ENCODE data around the gene DCUN1D5. TPM values are rescaled to one million over a fixed set of nuclear protein-coding genes. Genes with fewer than 3 reads are reported as not detected.
A peak's percentile ranks its signal among the peaks of the same experiment; 100 is the strongest.

DCUN1D5 gene
- total RNA-seq, 3 donors from 2014 or later, result 31.8 to 38.2 (median 36.2) TPM

DNA sequence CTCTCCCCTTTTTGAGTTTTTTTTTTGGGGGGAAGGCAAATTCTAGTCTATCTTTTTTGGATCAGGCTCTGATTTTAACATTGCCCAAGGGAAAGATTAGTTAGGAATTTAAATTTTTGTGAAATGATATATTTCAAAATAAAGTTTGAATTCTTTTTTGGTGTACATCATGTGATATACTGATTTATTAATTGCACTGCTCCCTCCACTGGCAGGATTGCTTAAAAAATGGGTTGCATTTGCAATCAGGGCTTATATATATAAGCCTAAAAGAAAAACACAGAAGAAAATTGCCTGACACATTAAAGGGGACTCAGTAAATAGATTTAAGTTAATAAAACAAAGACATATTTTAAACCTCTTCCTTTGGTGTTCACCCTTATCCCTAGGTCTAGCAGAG lies 18.4 kb upstream of the DCUN1D5 start:
- no peak for DNase-seq (ENCODE audit: low spot score in 2 of 2)
- Histone ChIP-seq H3K36me3 (no peaks in the 10 kb centered on the region), H3K9me3 (no peaks in the 10 kb centered on the region), H3K4me3 (peak overlapping the region; percentile 63 to 87 (median 64)), H3K27me3 (no peaks in the 10 kb centered on the region), H3K27ac (no peak overlapping the region), H3K4me1 (peaks cover 0 to 5% of the 10 kb centered on the region in 2 donors)
- TF ChIP-seq, protein P1, sequence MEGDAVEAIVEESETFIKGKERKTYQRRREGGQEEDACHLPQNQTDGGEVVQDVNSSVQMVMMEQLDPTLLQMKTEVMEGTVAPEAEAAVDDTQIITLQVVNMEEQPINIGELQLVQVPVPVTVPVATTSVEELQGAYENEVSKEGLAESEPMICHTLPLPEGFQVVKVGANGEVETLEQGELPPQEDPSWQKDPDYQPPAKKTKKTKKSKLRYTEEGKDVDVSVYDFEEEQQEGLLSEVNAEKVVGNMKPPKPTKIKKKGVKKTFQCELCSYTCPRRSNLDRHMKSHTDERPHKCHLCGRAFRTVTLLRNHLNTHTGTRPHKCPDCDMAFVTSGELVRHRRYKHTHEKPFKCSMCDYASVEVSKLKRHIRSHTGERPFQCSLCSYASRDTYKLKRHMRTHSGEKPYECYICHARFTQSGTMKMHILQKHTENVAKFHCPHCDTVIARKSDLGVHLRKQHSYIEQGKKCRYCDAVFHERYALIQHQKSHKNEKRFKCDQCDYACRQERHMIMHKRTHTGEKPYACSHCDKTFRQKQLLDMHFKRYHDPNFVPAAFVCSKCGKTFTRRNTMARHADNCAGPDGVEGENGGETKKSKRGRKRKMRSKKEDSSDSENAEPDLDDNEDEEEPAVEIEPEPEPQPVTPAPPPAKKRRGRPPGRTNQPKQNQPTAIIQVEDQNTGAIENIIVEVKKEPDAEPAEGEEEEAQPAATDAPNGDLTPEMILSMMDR (IDR thresholded peaks at IDR 0.05), result no peak
- intact Hi-C loops (cut with DNase I; ENCODE audit: low total_unique reads), result no loop called here

DNA sequence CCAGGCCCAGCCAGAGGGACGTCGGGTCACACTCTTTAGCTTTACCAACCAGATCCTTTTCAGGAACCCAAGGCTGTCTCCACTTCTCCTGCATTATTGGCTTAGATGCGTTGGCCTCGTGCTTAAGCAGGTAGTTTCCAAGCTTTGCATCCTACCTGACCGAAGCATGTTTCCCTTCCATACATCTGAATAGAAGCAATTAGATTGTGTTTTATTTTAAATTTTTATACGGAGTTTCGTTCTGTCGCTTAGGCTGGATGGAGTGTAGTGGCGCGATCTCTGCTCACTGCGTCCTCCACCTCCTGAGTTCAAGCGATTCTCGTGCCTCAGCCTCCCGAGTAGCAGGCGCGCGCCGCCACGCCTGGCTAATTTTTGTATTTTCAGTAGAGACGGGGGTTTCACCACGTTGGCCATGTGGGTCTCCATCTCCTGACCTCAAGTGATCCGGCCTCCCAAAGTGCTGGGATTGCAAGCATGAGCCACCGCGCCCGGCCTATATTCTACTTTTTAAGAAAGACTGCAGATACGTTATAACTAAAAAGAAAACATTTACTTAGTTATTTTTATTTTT lies 17.9 kb upstream of the DCUN1D5 start:
- peak overlapping the region; percentile 63 to 87 (median 64) for H3K4me3 ChIP-seq
- H3K9me3 ChIP-seq, result no peaks in the 10 kb centered on the region
- peak in 1 of 2 donors; percentile 21 for DNase-seq (ENCODE audit: low spot score in 2 of 2)
- H3K27ac ChIP-seq, result peak overlapping the region; percentile 83 to 89
- H3K27me3 ChIP-seq, result no peaks in the 10 kb centered on the region
- H3K36me3 ChIP-seq, result no peaks in the 10 kb centered on the region
- TF ChIP-seq, protein P1 (IDR thresholded peaks at IDR 0.05), result no peak
- TF ChIP-seq POLR2AphosphoS5 (IDR thresholded peaks at IDR 0.05) (no peak), POLR2A (IDR thresholded peaks at IDR 0.05) (peak; percentile 14)
- H3K4me1 ChIP-seq, result peaks cover 0 to 5% of the 10 kb centered on the region in 2 donors
- intact Hi-C loops (cut with DNase I; ENCODE audit: low total_unique reads), result no loop called here

DNA sequence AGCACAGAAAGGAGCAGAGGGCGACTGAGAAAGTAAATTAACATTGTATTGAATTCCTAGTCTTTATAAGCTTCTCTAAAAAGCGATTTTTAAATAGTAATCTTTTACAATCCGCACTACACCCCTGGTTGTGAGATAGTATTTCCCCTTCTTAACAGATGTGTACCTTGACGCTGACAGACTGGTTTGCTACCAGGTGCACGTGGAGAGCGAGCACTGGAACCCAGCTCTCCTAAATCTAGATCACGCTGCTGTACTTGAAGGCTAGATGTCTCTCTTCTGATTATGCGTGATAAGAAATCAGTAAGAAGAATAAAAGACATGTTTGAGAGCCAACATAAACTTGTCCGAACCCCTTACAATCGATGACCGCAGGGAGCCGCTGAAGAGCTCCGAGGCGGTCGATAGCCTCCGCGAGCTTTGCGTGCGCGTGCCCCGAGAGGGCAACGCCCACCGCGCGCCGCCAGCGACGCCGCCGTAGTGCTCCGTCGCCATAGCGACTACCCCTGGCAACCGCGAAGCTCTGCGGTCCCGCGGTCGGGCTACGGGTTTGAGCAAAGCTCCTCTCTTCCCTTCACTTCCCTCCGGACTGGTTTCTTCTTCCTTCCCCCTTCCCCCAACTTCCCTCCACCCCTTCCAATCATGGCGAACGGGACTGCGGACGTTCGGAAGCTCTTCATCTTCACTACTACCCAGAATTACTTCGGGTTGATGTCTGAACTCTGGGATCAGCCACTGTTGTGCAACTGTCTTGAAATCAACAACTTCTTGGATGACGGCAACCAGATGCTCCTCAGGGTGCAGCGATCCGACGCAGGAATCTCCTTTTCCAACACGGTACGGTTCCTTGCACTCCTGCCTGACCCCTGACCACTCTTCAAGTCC lies 17.2 kb upstream of the DCUN1D5 start, which contains the start of gene DYNC2H1:
DYNC2H1 (plus strand) TSS at position 494 of the 885 bp plus-strand sequence; CDS start at position 643, 149 bp downstream.
- Histone ChIP-seq H3K36me3 (no peaks in the 10 kb centered on the region), H3K4me1 (peaks cover 0 to 5% of the 10 kb centered on the region in 2 donors), H3K27ac (peak within 1 kb of the TSS; percentile 83 to 89), H3K4me3 (peak within 1 kb of the TSS; percentile 63 to 87 (median 64)), H3K9me3 (no peaks in the 10 kb centered on the region), H3K27me3 (no peaks in the 10 kb centered on the region)
- intact Hi-C loops (cut with DNase I; ENCODE audit: low total_unique reads), result no loop called here
- peak; percentile 69 to 72 for DNase-seq (ENCODE audit: low spot score in 2 of 2)
- TF ChIP-seq POLR2A (IDR thresholded peaks at IDR 0.05) (no peak), POLR2AphosphoS5 (IDR thresholded peaks at IDR 0.05) (peak in 1 of 3 donors; percentile 54)
- TF ChIP-seq, protein P1 (IDR thresholded peaks at IDR 0.05), result peak in 2 of 3 donors; percentile 32 to 52

DNA sequence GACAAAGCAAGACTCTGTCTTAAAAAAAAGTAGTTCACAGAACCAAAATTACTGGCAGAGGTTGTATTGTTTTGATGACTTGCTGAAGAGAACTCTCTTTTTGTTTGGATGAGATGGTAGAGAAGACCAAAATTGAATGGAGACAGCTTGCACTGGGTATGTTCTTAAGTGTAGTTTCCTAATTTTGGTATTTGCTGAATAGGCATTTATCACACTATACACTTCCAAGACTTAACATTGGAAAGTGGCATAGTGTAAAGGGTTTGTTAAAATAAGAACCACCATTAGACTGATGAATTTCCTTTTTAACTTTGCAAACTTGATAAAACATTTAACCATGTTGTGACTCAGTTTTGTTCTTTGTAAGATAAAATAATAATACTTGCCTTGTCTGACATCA lies 5.3 kb upstream of the DCUN1D5 start:
- no peaks in the 10 kb centered on the region for H3K36me3 ChIP-seq
- no peak overlapping the region for H3K27ac ChIP-seq
- no peaks in the 10 kb centered on the region for H3K4me1 ChIP-seq
- intact Hi-C loops (cut with DNase I; ENCODE audit: low total_unique reads), result no loop called here
- no peak for DNase-seq (ENCODE audit: low spot score in 2 of 2)
- no peak overlapping the region for H3K4me3 ChIP-seq
- H3K9me3 ChIP-seq, result no peaks in the 10 kb centered on the region
- TF ChIP-seq POLR2A (IDR thresholded peaks at IDR 0.05) (no peak), POLR2AphosphoS5 (IDR thresholded peaks at IDR 0.05) (no peak)
- TF ChIP-seq, protein P1 (IDR thresholded peaks at IDR 0.05), result no peak
- no peaks in the 10 kb centered on the region for H3K27me3 ChIP-seq

All from breast epithelium (tissue), 4 donors.